Fibroblast of lung (primary cell): ENCODE results near the gene MRPS11.

Experiments
- CTCF ChIP-seq, 2 donors: IDR thresholded peaks in 1 of 2; conservative IDR thresholded peaks in 1 of 2; 1 replicate in 1 of 2; 2 replicates in 1 of 2; pipeline ENCODE4 v1.5.1; 2011 to 2012; ENCODE audit warnings: low read length in 2 of 2, control low read depth in 1 of 2, inconsistent platforms in 1 of 2, low read depth in 1 of 2, mild to moderate bottlenecking in 1 of 2
- EZH2 ChIP-seq: IDR thresholded peaks from 2 replicates; pipeline ENCODE4 v1.5.1; 2012; ENCODE audit warnings: low read length, control low read depth, mild to moderate bottlenecking; ENCODE audit errors: missing control alignments

DNA sequence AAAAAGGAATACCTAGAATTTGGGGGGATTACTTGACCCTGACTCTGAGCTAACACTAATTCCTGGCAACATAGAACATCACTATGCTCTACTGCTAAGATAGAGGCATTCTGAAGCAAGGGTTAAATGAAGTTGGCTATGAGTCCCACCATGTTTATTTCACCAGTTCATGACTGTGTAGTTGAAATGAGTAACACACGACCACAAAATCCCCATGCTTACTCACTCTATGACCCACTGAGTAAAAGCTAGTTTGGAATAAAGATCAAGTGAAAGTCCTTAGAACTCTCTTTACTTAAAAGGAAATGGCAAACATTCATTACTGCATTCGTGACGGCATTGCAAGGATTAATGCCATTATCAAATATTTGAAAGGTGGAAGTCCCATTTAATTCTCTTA is 47.7 kb upstream of the MRPS11 start:
- TF ChIP-seq CTCF (conservative IDR thresholded peaks at IDR 0.05 in 1 of 2, IDR thresholded peaks at IDR 0.05 in 1 of 2; ENCODE audit: low read depth in 1 of 2, low read length in 2 of 2): no peak
- TF ChIP-seq EZH2: no peak
